Parathyroid adenoma (tissue), 2 donors: Measurements from ENCODE around the gene DCLK3.
A peak's percentile ranks its signal among the peaks of the same experiment; 100 is the strongest.

Experiments
- H2AFZ ChIP-seq: fragments of 300-600 bp; sonication (generic); one replicate; pipeline ENCODE4 v1.7.0; 2017; ENCODE audit warnings: antibody characterized with exemption, mild to moderate bottlenecking
- H3K27ac ChIP-seq: fragments of 300-600 bp; sonication (generic); one replicate; pipeline ENCODE4 v1.7.0; 2017
- H3K27me3 ChIP-seq: fragments of 300-600 bp; sonication (generic); one replicate; pipeline ENCODE4 v1.7.0; 2017; ENCODE audit warnings: low read length; ENCODE audit not compliant: control insufficient read depth, insufficient read depth
- H3K36me3 ChIP-seq: fragments of 300-600 bp; sonication (generic); one replicate; pipeline ENCODE4 v1.7.0; 2017; ENCODE audit warnings: low read length; ENCODE audit not compliant: control insufficient read depth, insufficient read depth
- H3K4me1 ChIP-seq: fragments of 300-600 bp; sonication (generic); one replicate; pipeline ENCODE4 v1.7.0; 2017; ENCODE audit warnings: control low read depth
- H3K4me2 ChIP-seq: fragments of 300-600 bp; sonication (generic); one replicate; pipeline ENCODE4 v1.7.0; 2017; ENCODE audit warnings: low read length
- H3K4me3 ChIP-seq: fragments of 300-600 bp; sonication (generic); one replicate; pipeline ENCODE4 v1.7.0; 2017; ENCODE audit warnings: low read depth, low read length
- H3K79me2 ChIP-seq: fragments of 300-600 bp; sonication (generic); one replicate; pipeline ENCODE4 v1.7.0; 2017; ENCODE audit warnings: control low read depth
- H3K9ac ChIP-seq: fragments of 300-600 bp; sonication (generic); one replicate; pipeline ENCODE4 v1.7.0; 2017; ENCODE audit warnings: mild to moderate bottlenecking
- H3K9me3 ChIP-seq: fragments of 300-600 bp; sonication (generic); one replicate; pipeline ENCODE4 v1.7.0; 2017; ENCODE audit warnings: low read length; ENCODE audit not compliant: control insufficient read depth
- TF ChIP-seq, protein P1 (sequence below): fragments of 300-600 bp; sonication (generic); IDR thresholded peaks from one replicate; pipeline ENCODE4 v1.7.0; 2017; ENCODE audit warnings: antibody characterized with exemption, mild to moderate bottlenecking
- donor health status: primary hyperparathyroidism.

Gene DCLK3

GRCh38 chr3:36786921-36787890 lies 22.9 kb upstream of the DCLK3 start:
- H3K27me3 ChIP-seq: no peaks in the 10 kb centered on the region
- no peak overlapping the region for H3K4me3 ChIP-seq
- no peaks in the 10 kb centered on the region for H3K79me2 ChIP-seq
- no peaks in the 10 kb centered on the region for H3K36me3 ChIP-seq
- H3K4me1 ChIP-seq: no peaks in the 10 kb centered on the region
- H2AFZ ChIP-seq: no peak overlapping the region
- TF ChIP-seq, protein P1, sequence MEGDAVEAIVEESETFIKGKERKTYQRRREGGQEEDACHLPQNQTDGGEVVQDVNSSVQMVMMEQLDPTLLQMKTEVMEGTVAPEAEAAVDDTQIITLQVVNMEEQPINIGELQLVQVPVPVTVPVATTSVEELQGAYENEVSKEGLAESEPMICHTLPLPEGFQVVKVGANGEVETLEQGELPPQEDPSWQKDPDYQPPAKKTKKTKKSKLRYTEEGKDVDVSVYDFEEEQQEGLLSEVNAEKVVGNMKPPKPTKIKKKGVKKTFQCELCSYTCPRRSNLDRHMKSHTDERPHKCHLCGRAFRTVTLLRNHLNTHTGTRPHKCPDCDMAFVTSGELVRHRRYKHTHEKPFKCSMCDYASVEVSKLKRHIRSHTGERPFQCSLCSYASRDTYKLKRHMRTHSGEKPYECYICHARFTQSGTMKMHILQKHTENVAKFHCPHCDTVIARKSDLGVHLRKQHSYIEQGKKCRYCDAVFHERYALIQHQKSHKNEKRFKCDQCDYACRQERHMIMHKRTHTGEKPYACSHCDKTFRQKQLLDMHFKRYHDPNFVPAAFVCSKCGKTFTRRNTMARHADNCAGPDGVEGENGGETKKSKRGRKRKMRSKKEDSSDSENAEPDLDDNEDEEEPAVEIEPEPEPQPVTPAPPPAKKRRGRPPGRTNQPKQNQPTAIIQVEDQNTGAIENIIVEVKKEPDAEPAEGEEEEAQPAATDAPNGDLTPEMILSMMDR: no peak
- H3K27ac ChIP-seq: no peak overlapping the region
- no peak overlapping the region for H3K4me2 ChIP-seq
- no peak overlapping the region for H3K9ac ChIP-seq
- no peaks in the 10 kb centered on the region for H3K9me3 ChIP-seq

- no peaks in the 10 kb centered on the region for H3K9me3 ChIP-seq
- no peak overlapping the region for H3K9ac ChIP-seq
- H3K27ac ChIP-seq: peak overlapping the region; percentile 8
- H3K4me3 ChIP-seq: no peak overlapping the region
- H3K79me2 ChIP-seq: no peaks in the 10 kb centered on the region
- TF ChIP-seq, protein P1: no peak
- no peaks in the 10 kb centered on the region for H3K36me3 ChIP-seq
- no peak overlapping the region for H3K4me2 ChIP-seq
- H3K27me3 ChIP-seq: no peaks in the 10 kb centered on the region
- H2AFZ ChIP-seq: no peak overlapping the region
- no peaks in the 10 kb centered on the region for H3K4me1 ChIP-seq
Observed at GRCh38 chr3:36784138-36784635, 19.8 kb upstream of the DCLK3 start.

- peaks cover 6% of the 10 kb centered on the region for H3K4me1 ChIP-seq
- H3K9me3 ChIP-seq: no peaks in the 10 kb centered on the region
- H3K79me2 ChIP-seq: no peaks in the 10 kb centered on the region
- H2AFZ ChIP-seq: no peak overlapping the region
- no peak overlapping the region for H3K27ac ChIP-seq
- TF ChIP-seq, protein P1: no peak
- no peak overlapping the region for H3K4me3 ChIP-seq
- no peak overlapping the region for H3K9ac ChIP-seq
- no peaks in the 10 kb centered on the region for H3K36me3 ChIP-seq
- no peaks in the 10 kb centered on the region for H3K27me3 ChIP-seq
- H3K4me2 ChIP-seq: no peak overlapping the region
Observed at GRCh38 chr3:36777424-36778218, 13.3 kb upstream of the DCLK3 start.

DNA sequence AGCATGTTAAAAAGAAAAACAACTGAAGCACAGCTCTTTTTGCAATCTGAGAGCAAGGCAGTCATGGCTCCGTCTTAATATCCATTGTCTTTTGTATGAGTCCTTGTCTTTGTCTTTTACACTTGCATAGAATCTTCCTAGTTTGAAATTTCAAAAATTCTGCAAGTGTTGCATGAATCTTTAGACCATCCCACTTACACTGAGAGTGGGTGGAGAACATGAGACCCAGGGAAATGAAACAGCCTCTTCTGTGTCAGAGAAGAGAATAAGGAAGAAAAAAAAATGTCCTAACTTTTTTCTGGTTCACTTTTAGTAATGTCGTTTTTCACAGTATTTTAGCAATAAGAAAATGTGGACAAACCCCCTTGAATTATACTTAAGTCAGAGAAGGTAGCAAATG lies 12.1 kb upstream of the DCLK3 start:
- H3K36me3 ChIP-seq: no peaks in the 10 kb centered on the region
- H3K27ac ChIP-seq: no peak overlapping the region
- H3K4me2 ChIP-seq: no peak overlapping the region
- H2AFZ ChIP-seq: no peak overlapping the region
- no peak overlapping the region for H3K4me3 ChIP-seq
- no peaks in the 10 kb centered on the region for H3K9me3 ChIP-seq
- no peaks in the 10 kb centered on the region for H3K27me3 ChIP-seq
- TF ChIP-seq, protein P1: no peak
- H3K9ac ChIP-seq: no peak overlapping the region
- no peaks in the 10 kb centered on the region for H3K79me2 ChIP-seq
- peaks cover 6% of the 10 kb centered on the region for H3K4me1 ChIP-seq
